GM12891 (cell line): Measurements from ENCODE around the gene RASGRF2.
A peak's percentile ranks its signal among the peaks of the same experiment; 100 is the strongest.

Experiments used
- DNase-seq: peaks from one replicate; pipeline ENCODE4 v3.0.0; 2011; ENCODE audit warnings: low spot score; ENCODE audit not compliant: insufficient read length
- FAIRE-seq: peaks from 2 replicates; lab custom pipeline; 2011; peaks lifted over from hg19 to GRCh38; lab: Jason Lieb, UNC
- PAX5 ChIP-seq: IDR thresholded peaks from 2 replicates; pipeline ENCODE4 v1.6.1; 2011; ENCODE audit warnings: low read length, moderate library complexity, mild to moderate bottlenecking; ENCODE audit not compliant: insufficient read depth, severe bottlenecking
- POLR2A ChIP-seq: IDR thresholded peaks from 2 replicates; pipeline ENCODE4 v1.6.1; 2011; ENCODE audit warnings: low read depth, low read length, control low read depth
- POLR2AphosphoS5 ChIP-seq: IDR thresholded peaks from 2 replicates; pipeline ENCODE4 v1.6.1; 2011; ENCODE audit warnings: low read depth, low read length, control low read depth
- POU2F2 ChIP-seq: IDR thresholded peaks from 2 replicates; pipeline ENCODE4 v1.6.1; 2011; ENCODE audit warnings: low read depth, mild to moderate bottlenecking, control low read depth, low read length, moderate library complexity
- SPI1 ChIP-seq: IDR thresholded peaks from 2 replicates; pipeline ENCODE4 v1.6.1; 2011; ENCODE audit warnings: low read depth, low read length, control low read depth
- TAF1 ChIP-seq: IDR thresholded peaks from 2 replicates; pipeline ENCODE4 v1.6.1; 2011; ENCODE audit warnings: low read depth, low read length, control low read depth

The RASGRF2 gene

GRCh38 chr5:81171769-81172168 is 211.6 kb downstream of the RASGRF2 start:
- DNase-seq = no peak
- FAIRE-seq = no peak
- TF ChIP-seq POU2F2 = no peak
- no peak for TF ChIP-seq POLR2A
- no peak for TF ChIP-seq SPI1

- FAIRE-seq (no peak), DNase-seq (no peak)
- TF ChIP-seq POLR2A (no peak), POLR2AphosphoS5 (no peak), POU2F2 (no peak), SPI1 (no peak), PAX5 (no peak), TAF1 (no peak)
These were observed 212.5 kb downstream of the RASGRF2 start for GRCh38 chr5:81172710-81173109.

- no peak for TF ChIP-seq SPI1
- TF ChIP-seq POLR2AphosphoS5 = no peak
- no peak for TF ChIP-seq POU2F2
- no peak for TF ChIP-seq TAF1
- TF ChIP-seq PAX5 = no peak
- no peak for TF ChIP-seq POLR2A
- DNase-seq (no peak), FAIRE-seq (no peak)
These were observed 216.9 kb downstream of the RASGRF2 start for GRCh38 chr5:81177061-81177460.

- TF ChIP-seq PAX5 (no peak), POU2F2 (no peak), SPI1 (no peak), POLR2AphosphoS5 (no peak), POLR2A (no peak), TAF1 (no peak)
- no peak for FAIRE-seq
- no peak for DNase-seq
These were observed 219.8 kb downstream of the RASGRF2 start for GRCh38 chr5:81179959-81180358.

GRCh38 chr5:81180780-81181460 is 220.8 kb downstream of the RASGRF2 start:
- DNase-seq = no peak
- TF ChIP-seq POLR2A = no peak
- no peak for TF ChIP-seq SPI1
- TF ChIP-seq POLR2AphosphoS5 = no peak
- TF ChIP-seq PAX5 = no peak
- no peak for TF ChIP-seq TAF1
- TF ChIP-seq POU2F2 = no peak
- peak; percentile 62 for FAIRE-seq

GRCh38 chr5:81181576-81182316 is 221.6 kb downstream of the RASGRF2 start:
- no peak for TF ChIP-seq POU2F2
- no peak for TF ChIP-seq PAX5
- TF ChIP-seq TAF1 = no peak
- no peak for TF ChIP-seq POLR2A
- TF ChIP-seq SPI1 = no peak
- TF ChIP-seq POLR2AphosphoS5 = no peak
- DNase-seq (no peak), FAIRE-seq (no peak)

GRCh38 chr5:81182396-81183390 is 222.5 kb downstream of the RASGRF2 start:
- DNase-seq (no peak), FAIRE-seq (peak; percentile 26)
- no peak for TF ChIP-seq SPI1
- TF ChIP-seq PAX5 = no peak
- no peak for TF ChIP-seq POLR2A
- no peak for TF ChIP-seq TAF1
- no peak for TF ChIP-seq POU2F2
- no peak for TF ChIP-seq POLR2AphosphoS5

- TF ChIP-seq POLR2AphosphoS5 = no peak
- TF ChIP-seq POLR2A = no peak
- TF ChIP-seq SPI1 = no peak
- TF ChIP-seq POU2F2 = no peak
- TF ChIP-seq TAF1 = no peak
- no peak for TF ChIP-seq PAX5
- peak; percentile 65 for FAIRE-seq
These were observed 223.9 kb downstream of the RASGRF2 start for GRCh38 chr5:81183811-81184748.

More at GRCh38 chr5:81183811-81184748, 223.9 kb downstream of the RASGRF2 start:
- no peak for DNase-seq
